Spinal cord (tissue), 10 donors: Measurements from ENCODE around the gene LKAAEAR1. TPM values are rescaled to one million over a fixed set of nuclear protein-coding genes. Genes with fewer than 3 reads are reported as not detected.
A peak's percentile ranks its signal among the peaks of the same experiment; 100 is the strongest.

ENCODE experiments used
- DNase-seq, 6 donors: peaks; one replicate each; pipeline versions ENCODE4 v3.0.0 to v3.0.0-alpha.2; 2013 to 2015; ENCODE audit warnings: low spot score in 6 of 6, low read depth in 4 of 6
- H3K27ac ChIP-seq: one replicate; pipeline ENCODE4 v1.5.1; 2013; ENCODE audit warnings: low read depth, low read length, control low read depth
- H3K27me3 ChIP-seq: one replicate; pipeline ENCODE4 v1.6.1; 2013; ENCODE audit warnings: low read length; ENCODE audit not compliant: control insufficient read depth, insufficient read depth
- H3K36me3 ChIP-seq: one replicate; pipeline ENCODE4 v1.6.1; 2013; ENCODE audit warnings: low read length; ENCODE audit not compliant: control insufficient read depth, insufficient read depth
- H3K4me1 ChIP-seq: one replicate; pipeline ENCODE4 v1.6.1; 2013; ENCODE audit warnings: low read length; ENCODE audit not compliant: control insufficient read depth, insufficient read depth
- H3K4me3 ChIP-seq: one replicate; pipeline ENCODE4 v1.5.1; 2013; ENCODE audit warnings: low read depth, low read length, control low read depth
- H3K9me3 ChIP-seq: one replicate; pipeline ENCODE4 v1.6.1; 2013; ENCODE audit warnings: low read length; ENCODE audit not compliant: control insufficient read depth, insufficient read depth
- WGBS: methylation state at CpG from one replicate; pipeline ENCODE4 v1.1.5; 2013; ENCODE audit warnings: missing lambda C conversion rate; ENCODE audit not compliant: insufficient coverage; 5-methylcytosine and 5-hydroxymethylcytosine counted together
- polyA plus RNA-seq, 2 donors: library from polyadenylated mRNA; unstranded; fragments of 120-200 nt; gene quantifications; one replicate each; pipeline ENCODE4 v1.2.1, GENCODE V29; 2013; ENCODE audit not compliant: insufficient read length in 2 of 2
- total RNA-seq, 2 donors: library from RNA; depleted of rRNA in 1 of 2; stranded (reverse); fragments of 120-200 nt in 1 of 2; fragments of >200 nt in 1 of 2; gene quantifications; one replicate each; pipeline versions ENCODE4 v1.2.3 to v1.2.4, GENCODE V29; 2013 to 2014
- donor health status: healthy.

Gene LKAAEAR1
- total and polyA plus RNA-seq, 4 donors, result 1.8 to 8.4 (median 4.9) TPM

GRCh38 chr20:64073476-64074183, 10.6 kb downstream of the LKAAEAR1 start:
- H3K27me3 ChIP-seq, result no peaks in the 10 kb centered on the region
- no peak overlapping the region for H3K4me3 ChIP-seq
- peaks cover 22% of the 10 kb centered on the region for H3K4me1 ChIP-seq
- H3K27ac ChIP-seq, result no peak overlapping the region
- H3K9me3 ChIP-seq, result no peaks in the 10 kb centered on the region
- H3K36me3 ChIP-seq, result peaks cover 87% of the 10 kb centered on the region
- WGBS, result 88% methylated on average over 33 of the region's 37 CpGs
- no peak for DNase-seq

GRCh38 chr20:64072498-64073063, 11.6 kb downstream of the LKAAEAR1 start:
- Histone ChIP-seq H3K27me3 (no peaks in the 10 kb centered on the region), H3K4me3 (no peak overlapping the region), H3K27ac (no peak overlapping the region), H3K36me3 (peaks cover 94% of the 10 kb centered on the region), H3K4me1 (peaks cover 13% of the 10 kb centered on the region), H3K9me3 (no peaks in the 10 kb centered on the region)
- no peak for DNase-seq
- WGBS, result 92% methylated on average over 10 of the region's 14 CpGs

GRCh38 chr20:64071341-64072332, 12.6 kb downstream of the LKAAEAR1 start:
- Histone ChIP-seq H3K27ac (no peak overlapping the region), H3K9me3 (no peaks in the 10 kb centered on the region), H3K4me1 (peaks cover 13% of the 10 kb centered on the region), H3K4me3 (no peak overlapping the region), H3K27me3 (no peaks in the 10 kb centered on the region), H3K36me3 (peaks cover 97% of the 10 kb centered on the region)
- WGBS, result 87% methylated on average over 28 of the region's 30 CpGs
- no peak for DNase-seq

- no peaks in the 10 kb centered on the region for H3K9me3 ChIP-seq
- H3K36me3 ChIP-seq, result peaks cover 96% of the 10 kb centered on the region
- H3K27me3 ChIP-seq, result no peaks in the 10 kb centered on the region
- 95% methylated on average over 30 of the region's 31 CpGs for WGBS
- H3K27ac ChIP-seq, result no peak overlapping the region
- no peak for DNase-seq
- peaks cover 15% of the 10 kb centered on the region for H3K4me1 ChIP-seq
- no peak overlapping the region for H3K4me3 ChIP-seq
These were observed 13.8 kb downstream of the LKAAEAR1 start for GRCh38 chr20:64070244-64070993.

GRCh38 chr20:64069614-64070243, 14.5 kb downstream of the LKAAEAR1 start:
- no peaks in the 10 kb centered on the region for H3K27me3 ChIP-seq
- no peak overlapping the region for H3K4me3 ChIP-seq
- H3K4me1 ChIP-seq, result peaks cover 20% of the 10 kb centered on the region
- no peaks in the 10 kb centered on the region for H3K9me3 ChIP-seq
- WGBS, result 50% methylated on average over 13 of the region's 14 CpGs
- H3K36me3 ChIP-seq, result peaks cover 93% of the 10 kb centered on the region
- DNase-seq, result peak in 1 of 6 donors; percentile 45
- no peak overlapping the region for H3K27ac ChIP-seq

- Histone ChIP-seq H3K9me3 (no peaks in the 10 kb centered on the region), H3K4me3 (no peak overlapping the region), H3K27ac (no peak overlapping the region), H3K4me1 (peaks cover 25% of the 10 kb centered on the region), H3K36me3 (peaks cover 92% of the 10 kb centered on the region), H3K27me3 (no peaks in the 10 kb centered on the region)
- WGBS, result 90% methylated on average over 20 of the region's 20 CpGs
- no peak for DNase-seq
These were observed 15.0 kb downstream of the LKAAEAR1 start for GRCh38 chr20:64069209-64069613.

- H3K27ac ChIP-seq, result no peak overlapping the region
- H3K4me3 ChIP-seq, result no peak overlapping the region
- DNase-seq, result no peak
- H3K9me3 ChIP-seq, result no peaks in the 10 kb centered on the region
- WGBS, result 78% methylated on average over 9 of the region's 12 CpGs
- H3K4me1 ChIP-seq, result peaks cover 31% of the 10 kb centered on the region
- no peaks in the 10 kb centered on the region for H3K27me3 ChIP-seq
- H3K36me3 ChIP-seq, result peaks cover 88% of the 10 kb centered on the region
These were observed 15.6 kb downstream of the LKAAEAR1 start for GRCh38 chr20:64068386-64069208.

GRCh38 chr20:64067733-64068307, 16.4 kb downstream of the LKAAEAR1 start:
- H3K9me3 ChIP-seq, result no peaks in the 10 kb centered on the region
- DNase-seq, result no peak
- 80% methylated on average over 9 of the region's 12 CpGs for WGBS
- H3K36me3 ChIP-seq, result peaks cover 83% of the 10 kb centered on the region
- H3K27me3 ChIP-seq, result no peaks in the 10 kb centered on the region
- no peak overlapping the region for H3K27ac ChIP-seq
- no peak overlapping the region for H3K4me3 ChIP-seq
- H3K4me1 ChIP-seq, result peaks cover 32% of the 10 kb centered on the region
